ENCODE data around the gene KCNJ15. TPM values are rescaled to one million over a fixed set of nuclear protein-coding genes. Genes with fewer than 3 reads are reported as not detected.

The KCNJ15 gene
- total RNA-seq, 4 donors from 2014 or later: 0.14 to 0.16 TPM; not detected in 2

- Histone ChIP-seq H3K4me1 (no peaks in the 10 kb centered on the region), H3K36me3 (no peaks in the 10 kb centered on the region), H3K27me3 (no peaks in the 10 kb centered on the region), H3K9me3 (no peaks in the 10 kb centered on the region), H3K4me3 (no peak overlapping the region), H3K27ac (no peak overlapping the region)
- TF ChIP-seq POLR2A (IDR thresholded peaks at IDR 0.05) (no peak), EP300 (IDR thresholded peaks at IDR 0.05; ENCODE audit: low read depth) (no peak), POLR2AphosphoS5 (IDR thresholded peaks at IDR 0.05) (no peak), CTCF (IDR thresholded peaks at IDR 0.05) (no peak)
- intact Hi-C loops (cut with DNase I; ENCODE audit: low total_unique reads) (no loop called here), in situ Hi-C loops (cut with MboI; ENCODE audit: low pct_ligation_motif_present in 1 of 4, low pct_unique_long_range_greater_than_20kb in 1 of 4, low sequenced_read_pairs in 3 of 4) (no loop called here)
- WGBS, 2 donors (ENCODE audit: low coverage in 1 of 2): 74 to 87% methylated on average over 4 to 10 of the region's 10 CpGs
- DNase-seq: no peak
Observed at GRCh38 chr21:38241029-38241740, 15.6 kb upstream of the KCNJ15 start.

GRCh38 chr21:38242061-38242460, 14.7 kb upstream of the KCNJ15 start:
- in situ Hi-C loops (cut with MboI; ENCODE audit: low pct_ligation_motif_present in 1 of 4, low pct_unique_long_range_greater_than_20kb in 1 of 4, low sequenced_read_pairs in 3 of 4): no loop called here
- no peak for TF ChIP-seq POLR2A (IDR thresholded peaks at IDR 0.05)
- TF ChIP-seq CTCF (IDR thresholded peaks at IDR 0.05): no peak
- no peak for TF ChIP-seq EP300 (IDR thresholded peaks at IDR 0.05; ENCODE audit: low read depth)
- TF ChIP-seq POLR2AphosphoS5 (IDR thresholded peaks at IDR 0.05): no peak
- 47 to 71% methylated on average over 2 to 5 of the region's 5 CpGs for WGBS, 2 donors (ENCODE audit: low coverage in 1 of 2)

GRCh38 chr21:38243732-38244406, 12.9 kb upstream of the KCNJ15 start:
- intact Hi-C loops (cut with DNase I; ENCODE audit: low total_unique reads): no loop called here
- TF ChIP-seq POLR2AphosphoS5 (IDR thresholded peaks at IDR 0.05) (no peak), CTCF (IDR thresholded peaks at IDR 0.05) (no peak), POLR2A (IDR thresholded peaks at IDR 0.05) (no peak), EP300 (IDR thresholded peaks at IDR 0.05; ENCODE audit: low read depth) (no peak)

More at GRCh38 chr21:38242061-38242460, 14.7 kb upstream of the KCNJ15 start:
- H3K4me3 ChIP-seq: no peak overlapping the region
- intact Hi-C loops (cut with DNase I; ENCODE audit: low total_unique reads): no loop called here
- H3K9me3 ChIP-seq: no peaks in the 10 kb centered on the region
- no peak overlapping the region for H3K27ac ChIP-seq
- no peaks in the 10 kb centered on the region for H3K4me1 ChIP-seq
- no peak for DNase-seq
- no peaks in the 10 kb centered on the region for H3K36me3 ChIP-seq
- no peaks in the 10 kb centered on the region for H3K27me3 ChIP-seq

GRCh38 chr21:38244407-38244787, 12.4 kb upstream of the KCNJ15 start:
- in situ Hi-C loops (cut with MboI; ENCODE audit: low pct_ligation_motif_present in 1 of 4, low pct_unique_long_range_greater_than_20kb in 1 of 4, low sequenced_read_pairs in 3 of 4) (no loop called here), intact Hi-C loops (cut with DNase I; ENCODE audit: low total_unique reads) (no loop called here)
- no peak for DNase-seq
- H3K9me3 ChIP-seq: no peaks in the 10 kb centered on the region
- no peak overlapping the region for H3K27ac ChIP-seq
- peaks cover 0 to 14% (median 6%) of the 10 kb centered on the region in 4 donors for H3K4me1 ChIP-seq
- no peaks in the 10 kb centered on the region for H3K36me3 ChIP-seq
- H3K27me3 ChIP-seq: no peaks in the 10 kb centered on the region
- no peak overlapping the region for H3K4me3 ChIP-seq
- TF ChIP-seq CTCF (IDR thresholded peaks at IDR 0.05) (no peak), POLR2AphosphoS5 (IDR thresholded peaks at IDR 0.05) (no peak), EP300 (IDR thresholded peaks at IDR 0.05; ENCODE audit: low read depth) (no peak), POLR2A (IDR thresholded peaks at IDR 0.05) (no peak)
- WGBS, 2 donors (ENCODE audit: low coverage in 1 of 2): 79 to 100% methylated on average over 2 of the region's 2 CpGs

More at GRCh38 chr21:38243732-38244406, 12.9 kb upstream of the KCNJ15 start:
- no peaks in the 10 kb centered on the region for H3K27me3 ChIP-seq
- H3K9me3 ChIP-seq: no peaks in the 10 kb centered on the region
- peaks cover 0 to 9% (median 3%) of the 10 kb centered on the region in 4 donors for H3K4me1 ChIP-seq
- H3K27ac ChIP-seq: no peak overlapping the region
- DNase-seq: no peak
- no peaks in the 10 kb centered on the region for H3K36me3 ChIP-seq
- in situ Hi-C loops (cut with MboI; ENCODE audit: low pct_ligation_motif_present in 1 of 4, low pct_unique_long_range_greater_than_20kb in 1 of 4, low sequenced_read_pairs in 3 of 4): no loop called here
- no peak overlapping the region for H3K4me3 ChIP-seq
- 75 to 79% methylated on average over 7 of the region's 7 CpGs for WGBS, 2 donors (ENCODE audit: low coverage in 1 of 2)

All from transverse colon (tissue), 4 donors.